ENCODE data around the gene RXRA.

DNA sequence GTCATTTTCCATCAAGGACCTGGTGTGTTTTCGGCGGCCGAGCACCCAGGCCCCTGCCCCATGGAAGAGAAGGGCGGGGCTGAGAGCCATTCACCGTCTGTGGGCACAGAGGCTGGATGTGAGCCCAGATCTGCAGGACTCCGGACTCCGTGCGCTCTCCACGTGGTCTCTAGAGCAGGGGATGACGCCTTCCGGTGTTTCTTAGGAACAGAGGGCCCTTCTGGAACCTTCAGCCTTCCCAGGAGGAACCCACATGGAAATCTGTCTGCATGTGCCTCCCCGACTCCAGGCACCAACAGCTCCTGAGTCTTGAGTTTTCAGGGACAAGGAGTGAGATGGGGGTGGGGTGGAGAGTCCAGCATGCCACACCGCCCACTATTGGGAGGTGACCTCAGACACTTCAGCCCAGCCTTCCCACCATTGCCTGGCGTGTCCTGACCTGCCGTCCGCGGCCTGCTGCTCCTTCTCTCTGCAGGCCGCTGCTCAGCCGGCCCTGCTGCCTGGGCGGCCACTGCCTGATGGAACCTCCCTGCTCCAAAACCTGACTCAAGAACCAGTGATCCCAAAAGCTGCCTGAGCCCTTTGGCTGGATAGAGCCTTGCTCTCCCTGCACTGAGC lies 2.4 kb upstream of the RXRA start:
- TF ChIP-seq, protein P1, sequence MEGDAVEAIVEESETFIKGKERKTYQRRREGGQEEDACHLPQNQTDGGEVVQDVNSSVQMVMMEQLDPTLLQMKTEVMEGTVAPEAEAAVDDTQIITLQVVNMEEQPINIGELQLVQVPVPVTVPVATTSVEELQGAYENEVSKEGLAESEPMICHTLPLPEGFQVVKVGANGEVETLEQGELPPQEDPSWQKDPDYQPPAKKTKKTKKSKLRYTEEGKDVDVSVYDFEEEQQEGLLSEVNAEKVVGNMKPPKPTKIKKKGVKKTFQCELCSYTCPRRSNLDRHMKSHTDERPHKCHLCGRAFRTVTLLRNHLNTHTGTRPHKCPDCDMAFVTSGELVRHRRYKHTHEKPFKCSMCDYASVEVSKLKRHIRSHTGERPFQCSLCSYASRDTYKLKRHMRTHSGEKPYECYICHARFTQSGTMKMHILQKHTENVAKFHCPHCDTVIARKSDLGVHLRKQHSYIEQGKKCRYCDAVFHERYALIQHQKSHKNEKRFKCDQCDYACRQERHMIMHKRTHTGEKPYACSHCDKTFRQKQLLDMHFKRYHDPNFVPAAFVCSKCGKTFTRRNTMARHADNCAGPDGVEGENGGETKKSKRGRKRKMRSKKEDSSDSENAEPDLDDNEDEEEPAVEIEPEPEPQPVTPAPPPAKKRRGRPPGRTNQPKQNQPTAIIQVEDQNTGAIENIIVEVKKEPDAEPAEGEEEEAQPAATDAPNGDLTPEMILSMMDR (IDR thresholded peaks at IDR 0.05) = no peak
- no peak for TF ChIP-seq EP300 (IDR thresholded peaks at IDR 0.05)
- TF ChIP-seq POLR2A (IDR thresholded peaks at IDR 0.05) = no peak
